Measurements from ENCODE around the gene MFSD6.
"Not testable (repeated sequence)": the region's sequence is repeated elsewhere in the genome, so short reads cannot be mapped to it uniquely, and the experiment has no call there.

DNA sequence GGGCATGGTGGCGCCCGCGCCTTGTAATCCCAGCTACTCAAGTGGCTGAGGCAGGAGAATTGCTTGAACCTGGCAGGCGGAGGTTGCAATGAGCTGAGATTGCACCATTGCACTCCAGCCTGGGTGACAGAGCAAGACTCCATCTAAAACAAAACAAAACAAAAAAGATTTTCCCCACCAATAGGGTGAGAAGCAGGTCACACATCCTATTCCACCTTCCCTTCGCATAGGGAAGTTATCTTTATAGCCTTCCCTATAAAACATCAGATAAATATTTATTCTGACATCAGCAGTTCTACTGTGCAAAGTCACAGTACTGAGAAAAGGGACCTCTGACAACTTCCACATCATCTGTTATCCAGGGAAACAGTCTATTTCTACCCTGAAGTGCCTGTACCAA is 101.7 kb downstream of the MFSD6 start:
- TF ChIP-seq POLR2AphosphoS5 (IDR thresholded peaks at IDR 0.05; ENCODE audit: borderline replicate concordance, low read depth, low read length); EZH2 (IDR thresholded peaks at IDR 0.05); FOXP2 (optimal IDR thresholded peaks at IDR 0.05; ENCODE audit: control extremely low read depth, extremely low read length, insufficient read depth): not testable (repeated sequence)
